Activated T-helper 2 cell treated with anti-CD3 and anti-CD28 coated beads, Interferon-gamma antibody, Interleukin-2, Interleukin-4, amounts not matched to agents 10 μg/mL and 5 μg/mL and 100 μg/mL, durations not matched to agents 14 hours and 24 hours and 36 hours (primary cell): ENCODE data around the gene SLC34A1. TPM values are rescaled to one million over a fixed set of nuclear protein-coding genes. Genes with fewer than 3 reads are reported as not detected.

Source experiments
- DNase-seq: peaks from one replicate; pipeline ENCODE4 v3.0.0; 2021; ENCODE audit warnings: low spot score
- H3K27ac Mint-ChIP-seq: one replicate; pipeline ENCODE4 v1.8.0; 2021; ENCODE audit warnings: mixed read lengths
- H3K27me3 Mint-ChIP-seq: one replicate; pipeline ENCODE4 v1.8.0; 2021; ENCODE audit warnings: low read depth, mixed read lengths
- H3K36me3 Mint-ChIP-seq: one replicate; pipeline ENCODE4 v1.8.0; 2021; ENCODE audit warnings: low read depth, mixed read lengths
- H3K4me1 Mint-ChIP-seq: one replicate; pipeline ENCODE4 v1.8.0; 2021; ENCODE audit warnings: low read depth, mixed read lengths
- H3K4me3 Mint-ChIP-seq: one replicate; pipeline ENCODE4 v1.8.0; 2021; ENCODE audit warnings: low read depth, mild to moderate bottlenecking, moderate library complexity, mixed read lengths
- H3K9me3 Mint-ChIP-seq: one replicate; pipeline ENCODE4 v1.8.0; 2021; ENCODE audit warnings: mixed read lengths
- intact Hi-C: fragments of 100-400 bp; cut with micrococcal nuclease; formaldehyde crosslinking; loops from one replicate; pipeline ENCODE4 v1.15.1; 2023
- total RNA-seq: library from RNA; stranded (reverse); gene quantifications from 2 replicates; pipeline ENCODE4 v1.2.3, GENCODE V29; 2022

SLC34A1 gene
- total RNA-seq, 1 donor from 2014 or later: not detected

DNA sequence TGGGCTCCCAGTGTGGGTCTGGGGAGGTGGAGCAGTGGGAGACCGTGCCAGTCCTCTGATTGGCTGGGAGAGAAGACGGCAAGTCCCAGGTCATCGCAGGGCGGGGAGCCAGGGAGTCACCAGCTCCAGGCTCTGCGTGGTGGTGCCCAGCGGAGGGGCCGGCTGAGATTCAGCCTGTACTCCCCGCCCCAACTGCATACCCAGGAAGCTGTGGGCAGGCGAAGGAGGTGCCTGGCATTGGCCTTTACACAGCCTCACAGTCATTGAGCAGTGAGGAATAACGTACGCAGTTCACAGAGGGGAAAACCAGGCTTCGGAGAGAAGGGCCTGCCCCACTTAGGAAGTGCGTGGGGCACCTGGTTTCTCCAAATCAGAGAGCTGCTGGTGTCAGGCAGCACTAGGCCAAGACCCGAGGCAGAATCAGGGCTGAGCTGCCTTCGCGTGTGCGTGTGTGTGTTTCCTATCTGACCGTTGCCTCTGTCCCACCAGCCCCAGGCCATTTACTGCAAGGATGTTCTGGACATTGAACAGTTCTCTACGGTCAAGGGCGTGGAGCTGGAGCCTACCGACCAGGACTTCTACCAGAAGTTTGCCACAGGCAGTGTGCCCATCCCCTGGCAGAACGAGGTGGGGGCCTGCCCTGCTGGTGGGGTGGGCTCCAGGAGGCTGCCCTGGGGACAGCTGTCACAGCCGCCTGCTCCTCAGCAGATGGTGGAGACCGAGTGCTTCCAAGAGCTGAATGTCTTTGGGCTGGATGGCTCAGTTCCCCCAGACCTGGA, 56.2 kb downstream of the SLC34A1 start:
- Mint-ChIP-seq H3K4me3 (no peak overlapping the region), H3K36me3 (peaks cover 65% of the 10 kb centered on the region), H3K27ac (peak overlapping the region; percentile 59)

GRCh38 chr5:177440990-177441780, 57.0 kb downstream of the SLC34A1 start:
- DNase-seq: no peak
- intact Hi-C loops: no loop called here
- H3K4me3 Mint-ChIP-seq: no peak overlapping the region
- H3K27me3 Mint-ChIP-seq: no peaks in the 10 kb centered on the region
- no peak overlapping the region for H3K27ac Mint-ChIP-seq
- H3K36me3 Mint-ChIP-seq: peaks cover 59% of the 10 kb centered on the region
- peaks cover 37% of the 10 kb centered on the region for H3K4me1 Mint-ChIP-seq
- H3K9me3 Mint-ChIP-seq: no peaks in the 10 kb centered on the region

More for the DNA sequence above, 56.2 kb downstream of the SLC34A1 start:
- intact Hi-C loops: no loop called here
- H3K4me1 Mint-ChIP-seq: peaks cover 30% of the 10 kb centered on the region
- H3K9me3 Mint-ChIP-seq: no peaks in the 10 kb centered on the region
- no peaks in the 10 kb centered on the region for H3K27me3 Mint-ChIP-seq
- no peak for DNase-seq

DNA sequence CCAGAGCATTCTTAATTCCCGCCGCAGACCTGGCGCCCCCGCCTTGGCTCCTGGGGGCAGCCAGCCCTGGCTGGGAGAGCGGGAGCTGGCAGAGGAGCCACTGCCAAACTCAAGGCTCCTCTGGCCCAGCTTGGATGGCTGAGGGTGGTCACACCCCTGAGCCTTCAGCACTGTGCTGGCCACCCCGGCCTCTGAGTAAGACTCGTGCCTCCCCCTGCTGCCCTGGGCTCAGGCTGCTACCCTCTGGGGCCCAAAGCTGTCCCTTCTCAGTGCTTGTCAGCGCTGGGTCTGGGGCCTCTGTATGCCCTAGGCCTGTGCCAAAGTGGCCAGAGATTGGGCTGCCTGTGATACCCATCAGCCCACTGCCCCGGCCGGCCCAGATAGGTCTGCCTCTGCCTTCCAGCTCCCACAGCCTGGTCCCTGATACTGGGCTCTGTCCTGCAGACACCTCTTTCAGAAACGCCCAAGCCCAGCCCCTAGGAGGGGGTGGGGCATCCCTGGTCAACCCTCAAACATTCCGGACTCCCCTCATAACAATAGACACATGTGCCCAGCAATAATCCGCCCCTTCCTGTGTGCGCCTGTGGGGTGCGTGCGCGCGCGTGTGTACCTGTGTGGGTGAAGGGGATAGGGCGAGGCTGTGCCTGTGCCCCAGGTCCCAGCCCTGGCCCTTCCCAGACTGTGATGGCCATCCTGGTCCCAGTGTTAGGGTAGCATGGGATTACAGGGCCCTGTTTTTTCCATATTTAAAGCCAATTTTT, 58.0 kb downstream of the SLC34A1 start:
- Mint-ChIP-seq H3K27ac (peak overlapping the region; percentile 16), H3K36me3 (peaks cover 49% of the 10 kb centered on the region), H3K4me1 (peaks cover 36% of the 10 kb centered on the region), H3K4me3 (no peak overlapping the region), H3K27me3 (no peaks in the 10 kb centered on the region), H3K9me3 (no peaks in the 10 kb centered on the region)
- no peak for DNase-seq
- intact Hi-C loops: no loop called here

DNA sequence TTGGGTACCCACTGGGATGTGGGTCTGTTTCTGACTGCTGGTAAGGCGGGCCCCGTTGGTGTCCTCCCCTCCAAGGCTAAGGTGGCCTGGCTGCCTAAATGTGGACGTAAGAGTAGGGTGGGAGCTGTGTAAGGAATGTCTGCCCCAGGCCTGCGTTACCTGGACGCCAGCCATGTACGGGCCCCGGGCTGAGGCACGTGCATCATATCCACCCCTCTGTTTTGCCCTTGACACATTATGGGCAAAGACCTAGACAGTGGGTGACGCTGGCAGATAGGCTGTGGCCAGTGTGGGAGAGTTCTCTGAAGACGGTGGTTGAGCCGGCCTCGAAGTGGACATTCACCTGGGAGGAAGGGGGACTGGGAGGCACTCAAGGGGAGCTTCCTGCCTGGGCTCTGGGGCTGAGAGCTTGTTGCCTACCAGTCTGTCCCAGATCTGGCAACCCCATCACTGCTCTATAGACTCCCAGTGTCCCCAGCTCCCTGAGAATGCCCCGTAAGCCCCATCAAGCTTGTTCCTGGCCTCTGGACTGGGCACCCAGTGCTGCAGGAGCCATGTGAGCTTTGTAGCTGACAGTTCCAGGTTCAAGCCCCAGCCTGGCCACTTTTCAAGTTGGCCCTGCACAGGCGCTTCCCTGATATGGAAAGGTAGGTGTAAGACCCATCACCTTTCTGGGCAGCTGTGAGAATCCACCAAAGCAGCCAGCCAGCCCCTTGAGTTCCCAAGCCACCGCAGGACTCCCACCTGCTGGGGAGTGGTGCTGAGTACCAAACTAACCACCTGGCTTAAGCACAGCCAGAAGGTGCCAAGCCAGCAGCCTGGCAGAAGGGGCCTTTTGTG, 59.1 kb downstream of the SLC34A1 start:
- intact Hi-C loops: no loop called here
- no peak for DNase-seq
- Mint-ChIP-seq H3K36me3 (peaks cover 38% of the 10 kb centered on the region), H3K4me3 (no peak overlapping the region), H3K27me3 (peaks cover 2% of the 10 kb centered on the region), H3K4me1 (peaks cover 39% of the 10 kb centered on the region), H3K9me3 (no peaks in the 10 kb centered on the region), H3K27ac (peak overlapping the region; percentile 38)

GRCh38 chr5:177444106-177445051, 60.1 kb downstream of the SLC34A1 start:
- H3K27me3 Mint-ChIP-seq: peaks cover 2% of the 10 kb centered on the region
- no peaks in the 10 kb centered on the region for H3K9me3 Mint-ChIP-seq
- H3K27ac Mint-ChIP-seq: peak overlapping the region; percentile 73
- no peak for DNase-seq
- peaks cover 41% of the 10 kb centered on the region for H3K4me1 Mint-ChIP-seq
- peaks cover 31% of the 10 kb centered on the region for H3K36me3 Mint-ChIP-seq
- peak overlapping the region; percentile 47 for H3K4me3 Mint-ChIP-seq
- intact Hi-C loops: loop anchor here (1.0 kb wide), 1 partner anchor 10 kb away; no protein-coding TSS in a partner anchor

DNA sequence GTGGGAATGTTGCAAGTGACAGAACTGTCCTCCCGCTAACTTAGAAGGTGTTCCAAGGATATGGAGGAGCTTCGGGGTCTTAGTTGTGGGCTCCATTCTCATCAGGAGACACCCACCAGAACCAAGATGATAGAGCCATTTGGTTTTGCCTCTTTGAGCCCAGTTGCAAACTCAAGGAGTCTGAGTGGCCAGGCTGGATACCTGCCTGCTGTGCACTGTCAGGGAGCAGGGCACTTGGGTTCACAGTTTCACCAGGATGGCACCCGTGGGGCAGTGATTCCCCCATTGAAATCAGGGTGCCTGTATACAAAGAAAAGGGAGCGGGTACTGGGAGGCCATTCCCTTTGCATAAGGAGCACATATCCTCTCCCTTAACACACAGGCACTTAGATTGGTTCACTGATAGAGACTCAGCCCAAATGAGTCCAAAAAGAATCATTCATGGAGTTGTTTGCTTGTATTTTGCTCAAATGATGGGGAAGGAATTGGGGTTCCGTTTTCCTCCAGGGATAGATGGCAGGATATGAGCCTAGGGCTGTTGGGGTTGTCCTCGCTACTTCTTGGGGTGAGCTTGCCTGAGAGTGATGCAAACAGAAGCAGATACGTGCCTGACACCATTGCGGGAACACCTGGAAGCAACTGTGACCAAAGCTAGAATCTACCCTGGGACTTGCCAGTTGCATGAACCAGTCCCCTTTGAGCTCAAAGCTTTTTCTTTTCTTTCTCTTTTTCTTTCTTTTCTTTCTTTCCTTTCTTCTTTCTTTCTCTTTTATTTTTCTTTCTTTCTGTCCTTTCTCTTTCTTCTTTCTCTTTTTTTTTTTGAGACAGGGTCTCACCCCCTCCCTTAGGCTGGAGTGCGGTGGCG, 61.0 kb downstream of the SLC34A1 start:
- intact Hi-C loops: no loop called here
- peaks cover 2% of the 10 kb centered on the region for H3K27me3 Mint-ChIP-seq
- H3K9me3 Mint-ChIP-seq: no peaks in the 10 kb centered on the region
- H3K4me3 Mint-ChIP-seq: peak overlapping the region; percentile 73
- peak overlapping the region; percentile 88 for H3K27ac Mint-ChIP-seq
- no peak for DNase-seq
- peaks cover 32% of the 10 kb centered on the region for H3K4me1 Mint-ChIP-seq
- H3K36me3 Mint-ChIP-seq: peaks cover 22% of the 10 kb centered on the region

GRCh38 chr5:177445917-177446199, 61.6 kb downstream of the SLC34A1 start:
- DNase-seq: no peak
- Mint-ChIP-seq H3K27me3 (peaks cover 2% of the 10 kb centered on the region), H3K9me3 (no peaks in the 10 kb centered on the region), H3K4me1 (peaks cover 31% of the 10 kb centered on the region), H3K4me3 (peak overlapping the region; percentile 73), H3K36me3 (peaks cover 17% of the 10 kb centered on the region), H3K27ac (peak overlapping the region; percentile 88)
- intact Hi-C loops: loop anchor here (2.0 kb wide), 1 partner anchor 17 kb away; no protein-coding TSS in a partner anchor

GRCh38 chr5:177446200-177447065, 62.2 kb downstream of the SLC34A1 start, which contains the start of gene PRR7:
Gene PRR7 (plus strand): TSS chr5:177446814. CDS start chr5:177455068, 8,254 bp downstream.
- H3K27ac Mint-ChIP-seq: peak within 1 kb of the TSS; percentile 88
- H3K36me3 Mint-ChIP-seq: peaks cover 15% of the 10 kb centered on the region
- H3K4me3 Mint-ChIP-seq: peak within 1 kb of the TSS; percentile 73
- peaks cover 2% of the 10 kb centered on the region for H3K27me3 Mint-ChIP-seq
- H3K9me3 Mint-ChIP-seq: no peaks in the 10 kb centered on the region
- H3K4me1 Mint-ChIP-seq: peaks cover 31% of the 10 kb centered on the region
- DNase-seq: peak; percentile 69
- intact Hi-C loops: loop anchor here (2.0 kb wide), 1 partner anchor 18 kb away; no protein-coding TSS in a partner anchor

DNA sequence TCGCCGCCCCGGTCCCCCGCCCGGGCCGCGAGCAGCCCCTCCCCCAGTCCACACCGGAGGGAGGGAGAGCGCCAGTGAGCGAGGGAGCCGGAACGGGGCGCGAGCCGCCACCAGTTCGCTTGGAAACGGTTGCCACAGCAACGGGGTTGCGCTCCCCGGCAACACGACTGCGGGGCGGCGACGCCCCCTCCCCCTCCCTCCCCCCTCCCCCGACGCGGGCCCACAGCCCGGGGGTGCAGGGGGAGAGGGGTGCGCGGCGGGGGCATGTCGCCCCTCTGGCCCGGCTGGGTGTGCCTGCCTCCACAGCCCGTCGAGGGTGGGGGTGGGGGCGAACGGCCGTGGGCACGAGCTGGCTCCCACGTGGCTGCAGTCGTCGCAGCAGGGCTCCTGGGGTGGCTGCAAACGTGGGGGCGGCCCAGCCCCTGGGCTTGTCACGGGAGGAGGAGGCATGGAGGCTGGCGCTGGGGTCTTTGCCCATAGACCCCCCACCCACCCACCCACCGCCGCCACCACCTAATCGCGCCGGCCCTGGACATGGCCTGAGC, 62.9 kb downstream of the SLC34A1 start:
- Mint-ChIP-seq H3K4me3 (peak overlapping the region; percentile 20), H3K27me3 (peaks cover 2% of the 10 kb centered on the region), H3K9me3 (no peaks in the 10 kb centered on the region), H3K4me1 (peaks cover 31% of the 10 kb centered on the region), H3K36me3 (peaks cover 9% of the 10 kb centered on the region), H3K27ac (no peak overlapping the region)
- DNase-seq: peak; percentile 71
- intact Hi-C loops: loop anchor here (2.0 kb wide), 1 partner anchor 18 kb away; no protein-coding TSS in a partner anchor
